Measurements from ENCODE around the gene MAP2K5. TPM values are rescaled to one million over a fixed set of nuclear protein-coding genes. Genes with fewer than 3 reads are reported as not detected.

Gene MAP2K5
- total RNA-seq, 1 experiment from 2014 or later, result 15.0 TPM

GRCh38 chr15:67678993-67679392 is 136.5 kb downstream of the MAP2K5 start:
- no peak overlapping the region for H4K91ac ChIP-seq (ENCODE audit: insufficient read length, low read depth, low read length)
- no peak overlapping the region for H4K5ac ChIP-seq (ENCODE audit: insufficient read length, low read depth, low read length)
- Mint-ChIP-seq H3K27me3 (ENCODE audit: low read depth) (no peaks in the 10 kb centered on the region), H3K4me3 (no peak overlapping the region), H3K36me3 (ENCODE audit: insufficient read depth in 1 of 3, low read depth in 3 of 3) (peaks cover 3 to 10% (median 6%) of the 10 kb centered on the region in 3 experiments; a peak in 6 of 7 replicates), H3K4me1 (0 out of 4 replicates have a peak, but pooled peaks cover 0 to 3% of the 10 kb centered on the region in 2 experiments), H3K27ac (no peak overlapping the region), H3K9me3 (peaks cover 9% of the 10 kb centered on the region in 2 experiments; a peak in 4 of 5 replicates)
- no peak overlapping the region for H2BK5ac ChIP-seq (ENCODE audit: insufficient read length, low read length)
- H3K18ac ChIP-seq (ENCODE audit: insufficient read length, low read depth, low read length), result no peak overlapping the region
- no peaks in the 10 kb centered on the region for H3K79me2 ChIP-seq (ENCODE audit: insufficient read depth, low read length)
- no peaks in the 10 kb centered on the region for H3K23me2 ChIP-seq (ENCODE audit: insufficient read length, low read depth, low read length, poor library complexity, severe bottlenecking)
- no peak for TF ChIP-seq CTCF (conservative IDR thresholded peaks at IDR 0.05)
- DNase-seq, result no peak
- no peaks in the 10 kb centered on the region for H3K27me3 ChIP-seq (ENCODE audit: insufficient read depth, low read length)
- no peak overlapping the region for H4K8ac ChIP-seq (replicated peaks; ENCODE audit: insufficient read length, low read depth, low read length)
- H3K9me3 ChIP-seq (ENCODE audit: control insufficient read depth, low read depth, low read length), result no peaks in the 10 kb centered on the region
- H3K27ac ChIP-seq (ENCODE audit: insufficient read length, low read depth, low read length), result no peak overlapping the region
- H3K4me1 ChIP-seq (ENCODE audit: insufficient read depth, low read length), result no peaks in the 10 kb centered on the region
- no peaks in the 10 kb centered on the region for H3K79me1 ChIP-seq (ENCODE audit: insufficient read depth, low read depth, low read length, poor library complexity, severe bottlenecking)
- no peak overlapping the region for H3K14ac ChIP-seq (ENCODE audit: insufficient read depth, low read length)
- H2AK5ac ChIP-seq (ENCODE audit: insufficient read length, low read length), result no peak overlapping the region
- H3K56ac ChIP-seq (ENCODE audit: insufficient read length, low read depth, low read length), result no peak overlapping the region
- no peak overlapping the region for H3K4ac ChIP-seq (ENCODE audit: low read depth, low read length)
- no CpG with 5 or more reads among the region's 5 CpGs for WGBS (ENCODE audit: extremely low coverage, insufficient read length, low lambda C conversion rate)
- H3T11ph ChIP-seq (ENCODE audit: low read length), result no peak overlapping the region
- no peaks in the 10 kb centered on the region for H4K20me1 ChIP-seq (ENCODE audit: control insufficient read depth, insufficient read depth, insufficient read length)
- no peak overlapping the region for H2AFZ ChIP-seq (ENCODE audit: low read length)
- H3K4me2 ChIP-seq (ENCODE audit: insufficient read depth, insufficient read length, low read length), result no peak overlapping the region
- no peak overlapping the region for H2BK120ac ChIP-seq (ENCODE audit: low read depth, low read length, poor library complexity, severe bottlenecking)
- H2BK20ac ChIP-seq (ENCODE audit: low read depth, low read length, poor library complexity, severe bottlenecking), result no peak overlapping the region
- no peak overlapping the region for H3K23ac ChIP-seq (ENCODE audit: insufficient read length, low read depth, low read length)
- H3K9ac ChIP-seq (ENCODE audit: extremely low read depth, insufficient read length, low read length), result no peak overlapping the region
- no peak overlapping the region for H2BK15ac ChIP-seq (ENCODE audit: low read depth, low read length)
- H2BK12ac ChIP-seq (ENCODE audit: insufficient read length, low read depth, low read length), result no peak overlapping the region
